ENCODE data around the gene RAB3GAP2. TPM values are rescaled to one million over a fixed set of nuclear protein-coding genes. Genes with fewer than 3 reads are reported as not detected.
A peak's percentile ranks its signal among the peaks of the same experiment; 100 is the strongest.
"Not testable (repeated sequence)": the region's sequence is repeated elsewhere in the genome, so short reads cannot be mapped to it uniquely, and the experiment has no call there.

Gene RAB3GAP2
- total RNA-seq, 4 donors from 2014 or later: 16.5 to 24.2 (median 18.0) TPM

GRCh38 chr1:220119043-220119512 is 153.2 kb downstream of the RAB3GAP2 start:
- in situ Hi-C loops (cut with MboI; ENCODE audit: low sequenced_read_pairs in 4 of 4): no loop called here
- Histone ChIP-seq H3K27me3 (no peaks in the 10 kb centered on the region), H3K36me3 (peaks cover 0 to 33% of the 10 kb centered on the region in 2 donors), H3K4me3 (no peak overlapping the region), H3K27ac (no peak overlapping the region), H3K4me1 (no peaks in the 10 kb centered on the region), H3K9me3 (no peaks in the 10 kb centered on the region)
- ATAC-seq (no peak), DNase-seq (no peak)
- intact Hi-C loops (cut with DNase I; ENCODE audit: low total_unique reads): no loop called here
- TF ChIP-seq POLR2A (IDR thresholded peaks at IDR 0.05): no peak
- TF ChIP-seq CTCF (IDR thresholded peaks at IDR 0.05 in 4 of 5, conservative IDR thresholded peaks at IDR 0.05 in 1 of 5): no peak

DNA sequence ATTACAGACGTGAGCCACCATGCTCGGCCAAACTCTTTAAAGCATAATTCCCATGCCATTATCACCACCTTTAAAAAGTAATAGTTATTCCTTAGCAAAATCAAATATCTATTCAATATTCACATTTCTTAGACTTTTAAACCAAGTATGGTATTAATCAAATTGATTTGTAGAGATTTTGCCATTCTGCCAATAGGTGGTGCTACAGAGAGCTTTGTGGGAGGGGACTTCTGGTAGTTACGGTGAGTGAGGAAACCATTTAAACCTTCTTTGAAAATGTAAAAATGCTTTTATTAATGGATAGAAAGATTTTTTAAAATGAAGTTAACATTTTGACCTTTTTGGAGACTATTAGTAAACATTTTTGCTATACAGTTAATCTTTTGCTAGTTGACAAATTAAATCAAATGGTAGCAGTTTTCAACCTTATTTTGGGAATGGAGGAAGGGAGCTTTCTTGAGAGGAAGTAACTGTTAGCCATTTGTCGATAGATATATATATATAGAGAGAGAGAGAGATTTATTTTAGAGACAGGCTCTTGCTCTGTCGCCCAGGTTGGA is 159.0 kb downstream of the RAB3GAP2 start:
- intact Hi-C loops (cut with DNase I; ENCODE audit: low total_unique reads): no loop called here

DNA sequence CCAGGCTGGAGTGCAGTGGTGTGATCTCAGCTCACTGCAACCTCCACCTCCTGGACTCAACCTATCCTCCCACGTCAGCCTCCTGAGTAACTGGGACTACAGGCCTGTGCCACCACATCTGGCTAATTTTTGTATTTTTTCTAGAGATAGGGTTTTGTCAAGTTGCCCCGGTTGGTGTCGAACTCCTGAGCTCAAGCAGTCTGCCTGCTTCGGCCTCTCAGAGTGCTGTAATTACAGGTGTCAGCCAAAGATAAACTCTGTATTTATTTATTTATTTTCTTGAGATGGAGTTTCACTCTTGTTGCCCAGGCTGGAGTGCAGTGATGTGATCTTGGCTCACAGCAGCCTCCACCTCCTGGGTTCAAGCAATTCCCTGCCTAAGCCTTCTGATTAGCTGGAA is 159.7 kb downstream of the RAB3GAP2 start:
- H3K27ac ChIP-seq; intact Hi-C loops (cut with DNase I; ENCODE audit: low total_unique reads); H3K4me3 ChIP-seq; ATAC-seq; H3K27me3 ChIP-seq; DNase-seq; in situ Hi-C loops (cut with MboI; ENCODE audit: low sequenced_read_pairs in 4 of 4); H3K4me1 ChIP-seq; H3K9me3 ChIP-seq: not testable (repeated sequence)
- peaks cover 0 to 89% of the 10 kb centered on the region in 2 donors for H3K36me3 ChIP-seq

More for the DNA sequence above, 159.0 kb downstream of the RAB3GAP2 start:
- Histone ChIP-seq H3K4me3 (no peak overlapping the region), H3K4me1 (no peaks in the 10 kb centered on the region), H3K36me3 (peaks cover 0 to 85% of the 10 kb centered on the region in 2 donors), H3K27ac (no peak overlapping the region), H3K27me3 (no peaks in the 10 kb centered on the region), H3K9me3 (no peaks in the 10 kb centered on the region)
- ATAC-seq: no peak
- no peak for DNase-seq
- in situ Hi-C loops (cut with MboI; ENCODE audit: low sequenced_read_pairs in 4 of 4): no loop called here
- TF ChIP-seq POLR2A (IDR thresholded peaks at IDR 0.05): no peak
- TF ChIP-seq CTCF (IDR thresholded peaks at IDR 0.05 in 4 of 5, conservative IDR thresholded peaks at IDR 0.05 in 1 of 5): peak in 1 of 5 experiments; percentile 41

DNA sequence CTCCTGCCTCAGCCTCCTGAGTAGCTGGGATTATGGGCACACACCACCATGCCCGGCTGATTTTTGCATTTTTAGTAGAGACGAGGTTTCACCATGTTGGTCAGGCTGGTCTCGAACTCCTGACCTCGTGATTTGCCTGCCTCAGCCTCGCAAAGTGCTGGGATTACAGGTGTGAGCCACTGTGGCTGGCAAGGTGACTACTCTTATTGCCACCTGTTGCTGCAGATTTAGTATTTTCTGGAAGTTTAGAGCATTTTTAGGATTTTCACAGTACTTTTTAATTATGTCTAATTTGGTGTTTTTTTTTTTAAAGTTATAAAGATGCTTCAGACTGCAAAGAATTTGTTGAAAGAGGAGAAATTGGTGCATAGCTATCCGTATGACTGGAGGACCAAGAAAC is 161.8 kb downstream of the RAB3GAP2 start:
- H3K4me1 ChIP-seq; H3K27me3 ChIP-seq; H3K9me3 ChIP-seq; H3K4me3 ChIP-seq; ATAC-seq; H3K27ac ChIP-seq; intact Hi-C loops (cut with DNase I; ENCODE audit: low total_unique reads); in situ Hi-C loops (cut with MboI; ENCODE audit: low sequenced_read_pairs in 4 of 4); DNase-seq: not testable (repeated sequence)
- H3K36me3 ChIP-seq: peaks cover 0 to 93% of the 10 kb centered on the region in 2 donors

- H3K9me3 ChIP-seq: no peaks in the 10 kb centered on the region
- no peak for ATAC-seq
- no peak for DNase-seq
- in situ Hi-C loops (cut with MboI; ENCODE audit: low sequenced_read_pairs in 4 of 4) (no loop called here), intact Hi-C loops (cut with DNase I; ENCODE audit: low total_unique reads) (no loop called here)
- no peaks in the 10 kb centered on the region for H3K27me3 ChIP-seq
- no peak overlapping the region for H3K4me3 ChIP-seq
- no peak overlapping the region for H3K27ac ChIP-seq
- peaks cover 7 to 10% of the 10 kb centered on the region in 2 donors for H3K4me1 ChIP-seq
- no peak for TF ChIP-seq POLR2A (IDR thresholded peaks at IDR 0.05)
- TF ChIP-seq CTCF (IDR thresholded peaks at IDR 0.05 in 4 of 5, conservative IDR thresholded peaks at IDR 0.05 in 1 of 5): no peak
- peaks cover 0 to 83% of the 10 kb centered on the region in 2 donors for H3K36me3 ChIP-seq
These were observed 172.4 kb downstream of the RAB3GAP2 start for GRCh38 chr1:220099826-220100225.

MicroRNAs within 50 kb of the gene (microRNA counts, 767-probe panel; counts per million panel counts)
- 356 to 448 counts per million in 2 donors for microRNA hsa-miR-194-5p
- microRNA hsa-miR-215: 356 to 448 counts per million in 2 donors
- microRNA hsa-miR-664-3p: 356 to 448 counts per million in 2 donors

Small RNA genes lying within 50 kb of the gene (microRNA-seq; reads per million reads assigned to microRNA genes)
- 1.2 to 1.7 reads per million in 2 donors for gene MIR194-1 (ENCODE audit: borderline replicate concordance in 2 of 2)
- gene MIR215 (ENCODE audit: borderline replicate concordance in 2 of 2): 0 to 1.7 reads per million in 2 donors
- gene MIR664A (ENCODE audit: borderline replicate concordance in 2 of 2): 259 to 287 reads per million in 2 donors

Other genes starting within 250 kb of the RAB3GAP2 start
- gene EPRS1, start 225.9 kb downstream of the RAB3GAP2 start, total RNA-seq: 10 to 100 TPM; 47.4 to 89.6 (median 73.9) TPM
- 10 to 100 TPM in 1 of 4 donors, 1 to 10 TPM in 3; 5.2 to 27.5 (median 9.2) TPM for gene BPNT1, start 182.7 kb downstream of the RAB3GAP2 start, total RNA-seq
- 10 to 100 TPM; 64.7 to 83.6 (median 74.6) TPM for gene IARS2, start 178.3 kb downstream of the RAB3GAP2 start, total RNA-seq